Measurements from ENCODE around the gene PCNT. TPM values are rescaled to one million over a fixed set of nuclear protein-coding genes. Genes with fewer than 3 reads are reported as not detected.

PCNT gene
- total RNA-seq, 1 donor from 2014 or later: 53.3 TPM

DNA sequence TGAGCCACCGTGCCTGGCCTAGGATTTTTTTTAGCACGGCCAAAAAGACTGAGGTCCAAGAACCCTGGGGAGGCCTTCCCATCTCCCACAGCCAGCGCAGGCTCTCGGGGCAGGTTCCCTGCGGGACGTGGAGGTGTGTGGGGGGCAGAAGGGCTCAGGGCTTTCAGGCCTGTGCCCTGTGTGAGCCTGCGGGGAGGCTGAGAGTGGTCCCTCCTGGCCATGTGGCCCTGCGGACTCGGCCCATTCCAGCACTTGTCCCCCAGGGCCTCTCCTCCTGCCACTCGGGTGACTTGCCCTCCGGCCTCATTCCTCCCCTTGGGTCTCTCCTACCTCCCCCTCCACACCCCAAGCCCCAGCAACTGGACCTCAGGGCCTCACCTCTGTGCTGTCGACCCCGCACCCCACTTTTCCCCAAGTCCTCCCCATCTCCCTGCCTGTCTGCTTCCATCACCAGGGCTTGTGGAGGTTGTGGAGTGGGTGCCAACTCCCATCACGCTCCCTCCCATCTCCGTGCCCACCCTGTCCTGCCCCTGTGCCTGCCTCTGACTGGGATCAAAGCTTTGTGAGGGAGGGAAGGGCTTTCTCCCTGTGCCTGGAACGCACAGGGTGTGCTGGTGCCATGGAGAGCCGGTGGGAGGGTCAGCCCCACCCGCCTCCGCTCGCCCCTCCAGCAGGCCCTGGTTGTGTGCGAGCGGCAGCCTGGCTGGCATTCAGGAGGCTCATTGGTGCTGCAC lies 102.5 kb downstream of the PCNT start:
- TF ChIP-seq, protein P1, sequence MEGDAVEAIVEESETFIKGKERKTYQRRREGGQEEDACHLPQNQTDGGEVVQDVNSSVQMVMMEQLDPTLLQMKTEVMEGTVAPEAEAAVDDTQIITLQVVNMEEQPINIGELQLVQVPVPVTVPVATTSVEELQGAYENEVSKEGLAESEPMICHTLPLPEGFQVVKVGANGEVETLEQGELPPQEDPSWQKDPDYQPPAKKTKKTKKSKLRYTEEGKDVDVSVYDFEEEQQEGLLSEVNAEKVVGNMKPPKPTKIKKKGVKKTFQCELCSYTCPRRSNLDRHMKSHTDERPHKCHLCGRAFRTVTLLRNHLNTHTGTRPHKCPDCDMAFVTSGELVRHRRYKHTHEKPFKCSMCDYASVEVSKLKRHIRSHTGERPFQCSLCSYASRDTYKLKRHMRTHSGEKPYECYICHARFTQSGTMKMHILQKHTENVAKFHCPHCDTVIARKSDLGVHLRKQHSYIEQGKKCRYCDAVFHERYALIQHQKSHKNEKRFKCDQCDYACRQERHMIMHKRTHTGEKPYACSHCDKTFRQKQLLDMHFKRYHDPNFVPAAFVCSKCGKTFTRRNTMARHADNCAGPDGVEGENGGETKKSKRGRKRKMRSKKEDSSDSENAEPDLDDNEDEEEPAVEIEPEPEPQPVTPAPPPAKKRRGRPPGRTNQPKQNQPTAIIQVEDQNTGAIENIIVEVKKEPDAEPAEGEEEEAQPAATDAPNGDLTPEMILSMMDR (IDR thresholded peaks at IDR 0.05; ENCODE audit: unreplicated experiment): no peak
- DNase-seq (ENCODE audit: low spot score, unreplicated experiment): no peak
- no peak overlapping the region for H3K4me3 Mint-ChIP-seq (ENCODE audit: low read depth)
- H3K27ac Mint-ChIP-seq: no peak overlapping the region
- no peaks in the 10 kb centered on the region for H3K27me3 Mint-ChIP-seq
- H3K9me3 Mint-ChIP-seq (ENCODE audit: low read depth): no peaks in the 10 kb centered on the region
- peaks cover 4% of the 10 kb centered on the region for H3K36me3 Mint-ChIP-seq (ENCODE audit: insufficient read depth)
- H3K4me1 Mint-ChIP-seq (ENCODE audit: low read depth): no peaks in the 10 kb centered on the region

DNA sequence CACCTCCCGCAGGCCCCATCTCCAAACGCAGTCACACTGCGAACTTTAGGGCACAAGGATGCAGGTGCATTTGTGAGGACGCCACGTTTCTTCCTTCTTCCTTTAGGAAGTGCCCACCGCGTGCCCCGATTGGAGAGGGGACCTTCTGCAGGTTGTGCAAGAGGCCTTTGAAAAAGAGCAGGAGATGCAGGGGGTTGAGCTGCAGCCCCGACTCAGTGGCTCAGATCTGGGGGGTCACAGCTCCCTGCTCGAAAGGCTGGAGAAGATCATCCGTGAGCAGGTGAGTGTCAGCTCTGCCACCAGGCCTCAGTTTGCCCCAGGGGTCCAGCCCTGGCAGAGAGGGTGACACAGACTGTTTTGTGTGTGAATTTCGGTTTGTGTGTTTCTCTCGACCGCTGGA lies 103.6 kb downstream of the PCNT start:
- Mint-ChIP-seq H3K9me3 (ENCODE audit: low read depth) (no peaks in the 10 kb centered on the region), H3K36me3 (ENCODE audit: insufficient read depth) (peaks cover 10% of the 10 kb centered on the region), H3K4me3 (ENCODE audit: low read depth) (no peak overlapping the region), H3K27me3 (no peaks in the 10 kb centered on the region), H3K27ac (no peak overlapping the region), H3K4me1 (ENCODE audit: low read depth) (no peaks in the 10 kb centered on the region)
- DNase-seq (ENCODE audit: low spot score, unreplicated experiment): no peak
- TF ChIP-seq, protein P1 (IDR thresholded peaks at IDR 0.05; ENCODE audit: unreplicated experiment): no peak

DNA sequence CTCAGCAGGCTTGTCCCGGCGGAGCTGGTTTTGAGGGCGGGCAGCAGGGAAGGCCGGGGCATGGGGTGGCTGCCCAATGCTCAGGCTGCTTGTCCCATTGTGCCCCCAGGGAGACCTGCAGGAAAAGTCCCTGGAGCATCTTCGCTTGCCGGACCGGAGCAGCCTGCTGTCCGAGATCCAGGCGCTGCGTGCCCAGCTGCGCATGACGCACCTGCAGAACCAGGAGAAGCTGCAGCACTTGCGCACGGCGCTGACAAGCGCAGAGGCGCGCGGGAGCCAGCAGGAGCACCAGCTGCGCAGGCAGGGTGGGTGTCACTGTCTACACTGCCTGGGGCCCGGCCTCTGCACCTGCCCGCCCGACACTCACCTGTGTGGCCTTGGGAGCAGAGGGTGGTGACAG lies 104.3 kb downstream of the PCNT start:
- no peak overlapping the region for H3K4me3 Mint-ChIP-seq (ENCODE audit: low read depth)
- H3K27me3 Mint-ChIP-seq: no peaks in the 10 kb centered on the region
- TF ChIP-seq, protein P1 (IDR thresholded peaks at IDR 0.05; ENCODE audit: unreplicated experiment): no peak
- H3K9me3 Mint-ChIP-seq (ENCODE audit: low read depth): no peaks in the 10 kb centered on the region
- H3K27ac Mint-ChIP-seq: no peak overlapping the region
- H3K36me3 Mint-ChIP-seq (ENCODE audit: insufficient read depth): peaks cover 10% of the 10 kb centered on the region
- no peak for DNase-seq (ENCODE audit: low spot score, unreplicated experiment)
- no peaks in the 10 kb centered on the region for H3K4me1 Mint-ChIP-seq (ENCODE audit: low read depth)

GRCh38 chr21:46428987-46429710 lies 105.2 kb downstream of the PCNT start:
- TF ChIP-seq, protein P1 (IDR thresholded peaks at IDR 0.05; ENCODE audit: unreplicated experiment): no peak

DNA sequence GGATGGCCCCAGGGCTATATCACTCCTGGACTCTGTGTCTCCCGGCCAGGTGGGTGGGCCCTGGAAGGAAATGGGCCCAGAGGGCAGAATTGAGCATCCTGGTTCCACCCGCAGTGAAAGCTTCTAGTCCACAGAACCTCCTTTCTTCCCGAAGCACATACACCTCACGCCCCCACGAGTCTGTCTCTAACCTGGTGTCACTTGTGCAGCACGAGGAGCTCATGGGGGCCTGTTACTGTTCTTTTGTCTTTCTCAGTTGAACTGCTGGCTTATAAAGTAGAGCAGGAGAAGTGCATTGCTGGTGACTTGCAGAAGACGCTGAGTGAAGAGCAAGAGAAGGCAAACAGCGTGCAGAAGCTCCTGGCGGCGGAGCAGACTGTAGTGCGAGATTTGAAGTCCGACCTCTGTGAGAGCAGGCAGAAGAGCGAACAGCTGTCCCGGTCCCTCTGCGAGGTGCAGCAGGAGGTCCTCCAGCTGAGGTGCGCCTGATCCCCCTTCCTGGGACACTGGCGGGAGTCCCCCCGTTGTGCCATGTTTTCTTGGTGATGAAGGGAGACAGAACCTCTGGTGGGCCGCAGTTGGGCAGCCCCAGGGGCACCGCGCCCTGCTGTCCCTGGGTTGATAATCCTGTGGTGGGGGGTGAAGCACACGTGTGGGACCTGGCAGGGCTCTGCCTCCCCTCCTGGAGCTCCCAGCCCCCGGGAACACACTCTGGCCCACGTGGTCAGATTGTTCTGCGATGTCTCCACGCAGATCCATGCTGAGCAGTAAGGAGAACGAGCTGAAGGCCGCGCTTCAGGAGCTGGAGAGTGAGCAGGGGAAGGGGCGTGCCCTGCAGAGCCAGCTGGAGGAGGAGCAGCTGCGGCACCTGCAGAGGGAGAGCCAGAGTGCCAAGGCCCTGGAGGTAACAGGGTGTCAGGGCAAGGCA lies 106.1 kb downstream of the PCNT start:
- TF ChIP-seq, protein P1 (IDR thresholded peaks at IDR 0.05; ENCODE audit: unreplicated experiment): no peak
- H3K36me3 Mint-ChIP-seq (ENCODE audit: insufficient read depth): peaks cover 11% of the 10 kb centered on the region

More at GRCh38 chr21:46428987-46429710, 105.2 kb downstream of the PCNT start:
- Mint-ChIP-seq H3K27me3 (no peaks in the 10 kb centered on the region), H3K36me3 (ENCODE audit: insufficient read depth) (peaks cover 10% of the 10 kb centered on the region), H3K9me3 (ENCODE audit: low read depth) (no peaks in the 10 kb centered on the region), H3K4me3 (ENCODE audit: low read depth) (no peak overlapping the region), H3K27ac (no peak overlapping the region), H3K4me1 (ENCODE audit: low read depth) (no peaks in the 10 kb centered on the region)
- DNase-seq (ENCODE audit: low spot score, unreplicated experiment): no peak

More for the DNA sequence above, 106.1 kb downstream of the PCNT start:
- no peak for DNase-seq (ENCODE audit: low spot score, unreplicated experiment)
- no peak overlapping the region for H3K27ac Mint-ChIP-seq
- H3K4me1 Mint-ChIP-seq (ENCODE audit: low read depth): no peaks in the 10 kb centered on the region
- H3K4me3 Mint-ChIP-seq (ENCODE audit: low read depth): no peak overlapping the region
- H3K27me3 Mint-ChIP-seq: no peaks in the 10 kb centered on the region
- H3K9me3 Mint-ChIP-seq (ENCODE audit: low read depth): no peaks in the 10 kb centered on the region
